Mucosa of descending colon (tissue), 3 donors: ENCODE data around the gene NTM. TPM values are rescaled to one million over a fixed set of nuclear protein-coding genes. Genes with fewer than 3 reads are reported as not detected.
"Not testable (repeated sequence)": the region's sequence is repeated elsewhere in the genome, so short reads cannot be mapped to it uniquely, and the experiment has no call there.

Experiments used
- ATAC-seq: fragments of 200-7000 bp; cut with Tn5 transposase; one replicate; pipeline ENCODE4 v1.9.1; 2020; ENCODE audit warnings: mild to moderate bottlenecking, moderate library complexity
- DNase-seq, 3 donors: peaks; one replicate each; pipeline ENCODE4 v3.0.0-alpha.2; 2020
- H3K36me3 ChIP-seq: fragments of 200-600 bp; one replicate; pipeline ENCODE4 v1.8.0; 2021; ENCODE audit warnings: low read depth, mild to moderate bottlenecking
- H3K4me1 ChIP-seq: fragments of 200-600 bp; one replicate; pipeline ENCODE4 v1.8.0; 2021; ENCODE audit warnings: low read depth, mild to moderate bottlenecking
- H3K4me3 ChIP-seq: fragments of 200-600 bp; one replicate; pipeline ENCODE4 v1.8.0; 2021; ENCODE audit warnings: mild to moderate bottlenecking
- H3K9me3 ChIP-seq: fragments of 200-600 bp; one replicate; pipeline ENCODE4 v1.8.0; 2021; ENCODE audit warnings: mild to moderate bottlenecking
- CTCF ChIP-seq: fragments of 200-600 bp; IDR thresholded peaks from one replicate; pipeline ENCODE4 v1.8.0; 2022; ENCODE audit warnings: antibody characterized with exemption, mild to moderate bottlenecking
- intact Hi-C, 2 donors: fragments of 100-400 bp; cut with DNase I in 1 of 2; cut with micrococcal nuclease in 1 of 2; formaldehyde crosslinking; loops; one replicate each; pipeline versions ENCODE4 v1.11.0 to v1.11.1; 2022; cut with DNase I, micrococcal nuclease
- total RNA-seq, 3 donors: library from RNA; stranded (reverse); fragmentation: NEBNext Ultra II Directional in 2 of 3; extraction: Animal tissue kit (Norgen Biotek cat#: 25700) in 2 of 3; gene quantifications; one replicate each; pipeline versions ENCODE4 v1.2.1 to v1.2.4, GENCODE V29; 2021 to 2023
- donor health status: DM: no; HTN: no; CAD: no; lungs with moderate emphysema.
- donor health status: DM: no; HTN: no; CAD: no.
- donor health status: DM: no; HTN: yes; CAD: no.

Gene NTM
- total RNA-seq, 3 donors from 2014 or later = 0.64 to 7.7 (median 1.2) TPM

- ATAC-seq (no peak), DNase-seq (no peak)
- Histone ChIP-seq H3K9me3 (peaks cover 6% of the 10 kb centered on the region), H3K4me1 (no peaks in the 10 kb centered on the region), H3K36me3 (no peaks in the 10 kb centered on the region), H3K4me3 (no peak overlapping the region)
- intact Hi-C loops = no loop called here
- no peak for TF ChIP-seq CTCF
Measured at GRCh38 chr11:132358573-132358953, 988.1 kb downstream of the NTM start.

GRCh38 chr11:132361011-132361550 is 990.7 kb downstream of the NTM start:
- no peak overlapping the region for H3K4me3 ChIP-seq
- DNase-seq (no peak), ATAC-seq (no peak)
- intact Hi-C loops = no loop called here
- no peaks in the 10 kb centered on the region for H3K4me1 ChIP-seq
- no peak for TF ChIP-seq CTCF
- peaks cover 11% of the 10 kb centered on the region for H3K9me3 ChIP-seq
- no peaks in the 10 kb centered on the region for H3K36me3 ChIP-seq

- H3K4me3 ChIP-seq = no peak overlapping the region
- no peak for ATAC-seq
- no peaks in the 10 kb centered on the region for H3K4me1 ChIP-seq
- intact Hi-C loops = no loop called here
- DNase-seq = no peak
- H3K36me3 ChIP-seq = no peaks in the 10 kb centered on the region
- H3K9me3 ChIP-seq = peaks cover 16% of the 10 kb centered on the region
- TF ChIP-seq CTCF = no peak
Measured at GRCh38 chr11:132365650-132366049, 995.2 kb downstream of the NTM start.

- intact Hi-C loops = no loop called here
- no peak overlapping the region for H3K4me3 ChIP-seq
- TF ChIP-seq CTCF = no peak
- no peak for DNase-seq
- ATAC-seq = no peak
- H3K9me3 ChIP-seq = peaks cover 16% of the 10 kb centered on the region
- H3K36me3 ChIP-seq = no peaks in the 10 kb centered on the region
- H3K4me1 ChIP-seq = no peaks in the 10 kb centered on the region
Measured at GRCh38 chr11:132367293-132367692, 996.9 kb downstream of the NTM start.

GRCh38 chr11:132370114-132370513 is 999.7 kb downstream of the NTM start:
- DNase-seq, H3K36me3 ChIP-seq, H3K4me3 ChIP-seq, ATAC-seq, intact Hi-C loops, H3K4me1 ChIP-seq: not testable (repeated sequence)
- H3K9me3 ChIP-seq = peaks cover 23% of the 10 kb centered on the region

GRCh38 chr11:132373405-132374143 is 1003.2 kb downstream of the NTM start:
- Histone ChIP-seq H3K36me3 (no peaks in the 10 kb centered on the region), H3K4me1 (no peaks in the 10 kb centered on the region), H3K4me3 (no peak overlapping the region), H3K9me3 (peaks cover 22% of the 10 kb centered on the region)
- DNase-seq (no peak), ATAC-seq (no peak)
- TF ChIP-seq CTCF = no peak
- intact Hi-C loops = no loop called here
